Nephron progenitor cell (in vitro differentiated cells): ENCODE data around the gene FOXP4.

Experiments used
- DNase-seq: peaks from one replicate; pipeline ENCODE4 v3.0.0; 2021
- H3K27ac Mint-ChIP-seq: 2 replicates; pipeline ENCODE4 v1.8.0; 2021; ENCODE audit warnings: mild to moderate bottlenecking, moderate library complexity, mixed read lengths
- H3K27me3 Mint-ChIP-seq: 2 replicates; pipeline ENCODE4 v1.8.0; 2021; ENCODE audit warnings: mild to moderate bottlenecking, low read depth, mixed read lengths; ENCODE audit not compliant: poor library complexity
- H3K36me3 Mint-ChIP-seq: 2 replicates; pipeline ENCODE4 v1.8.0; 2021; ENCODE audit warnings: low read depth, mixed read lengths
- H3K4me1 Mint-ChIP-seq: 2 replicates; pipeline ENCODE4 v1.8.0; 2021; ENCODE audit warnings: mixed read lengths
- H3K4me3 Mint-ChIP-seq: 2 replicates; pipeline ENCODE4 v1.8.0; 2021; ENCODE audit warnings: mild to moderate bottlenecking, moderate library complexity, mixed read lengths
- H3K9me3 Mint-ChIP-seq: 2 replicates; pipeline ENCODE4 v1.8.0; 2021; ENCODE audit warnings: mild to moderate bottlenecking, moderate library complexity, mixed read lengths
- CTCF ChIP-seq: fragments of 200-600 bp; sonication (generic); IDR thresholded peaks from 2 replicates; pipeline ENCODE4 v1.5.0; 2021; ENCODE audit warnings: antibody characterized with exemption

FOXP4 gene

GRCh38 chr6:41548098-41548840, 2.1 kb downstream of the FOXP4 start:
- H3K9me3 Mint-ChIP-seq: no peaks in the 10 kb centered on the region
- H3K36me3 Mint-ChIP-seq: peaks cover 32% of the 10 kb centered on the region
- peak overlapping the region; percentile 98 for H3K4me3 Mint-ChIP-seq
- peaks cover 82% of the 10 kb centered on the region for H3K4me1 Mint-ChIP-seq
- peaks cover 60% of the 10 kb centered on the region for H3K27me3 Mint-ChIP-seq
- no peak for TF ChIP-seq CTCF
- no peak overlapping the region for H3K27ac Mint-ChIP-seq
- DNase-seq: no peak

- H3K4me3 Mint-ChIP-seq: peak overlapping the region; percentile 98
- no peak for TF ChIP-seq CTCF
- H3K4me1 Mint-ChIP-seq: peaks cover 82% of the 10 kb centered on the region
- peaks cover 60% of the 10 kb centered on the region for H3K27me3 Mint-ChIP-seq
- no peak for DNase-seq
- H3K36me3 Mint-ChIP-seq: peaks cover 36% of the 10 kb centered on the region
- no peaks in the 10 kb centered on the region for H3K9me3 Mint-ChIP-seq
- no peak overlapping the region for H3K27ac Mint-ChIP-seq
These were observed 2.9 kb downstream of the FOXP4 start for GRCh38 chr6:41548841-41549642.

- Mint-ChIP-seq H3K27me3 (peaks cover 64% of the 10 kb centered on the region), H3K4me1 (peaks cover 78% of the 10 kb centered on the region), H3K9me3 (no peaks in the 10 kb centered on the region), H3K27ac (no peak overlapping the region), H3K36me3 (peaks cover 36% of the 10 kb centered on the region), H3K4me3 (peak overlapping the region; percentile 98)
- TF ChIP-seq CTCF: no peak
- DNase-seq: no peak
These were observed 3.5 kb downstream of the FOXP4 start for GRCh38 chr6:41549673-41550072.

GRCh38 chr6:41551086-41551700, 5.0 kb downstream of the FOXP4 start:
- Mint-ChIP-seq H3K27me3 (peaks cover 65% of the 10 kb centered on the region), H3K36me3 (peaks cover 47% of the 10 kb centered on the region), H3K9me3 (no peaks in the 10 kb centered on the region), H3K27ac (no peak overlapping the region), H3K4me3 (peak overlapping the region; percentile 65), H3K4me1 (peaks cover 77% of the 10 kb centered on the region)
- no peak for DNase-seq
- no peak for TF ChIP-seq CTCF

GRCh38 chr6:41551857-41552256, 5.7 kb downstream of the FOXP4 start:
- TF ChIP-seq CTCF: no peak
- Mint-ChIP-seq H3K9me3 (no peaks in the 10 kb centered on the region), H3K36me3 (peaks cover 49% of the 10 kb centered on the region), H3K4me1 (peaks cover 79% of the 10 kb centered on the region), H3K27me3 (peaks cover 69% of the 10 kb centered on the region), H3K4me3 (peak overlapping the region; percentile 65), H3K27ac (no peak overlapping the region)
- no peak for DNase-seq
